ENCODE measurements around the gene IRAK2. TPM values are rescaled to one million over a fixed set of nuclear protein-coding genes. Genes with fewer than 3 reads are reported as not detected.

IRAK2 gene
- total RNA-seq, 1 experiment from 2014 or later: 0.61 TPM

- H2BK15ac ChIP-seq (ENCODE audit: low read depth, low read length): no peak overlapping the region
- no peak overlapping the region for H2AK5ac ChIP-seq (ENCODE audit: insufficient read length, low read length)
- Mint-ChIP-seq H3K27me3 (ENCODE audit: low read depth) (no peaks in the 10 kb centered on the region), H3K36me3 (ENCODE audit: insufficient read depth in 1 of 3, low read depth in 3 of 3) (peaks cover 38 to 82% (median 66%) of the 10 kb centered on the region in 3 experiments), H3K4me1 (peaks cover 9 to 12% of the 10 kb centered on the region in 2 experiments), H3K27ac (peak overlapping the region in 2 of 3 experiments; percentile 59 to 70; a peak in 2 of 7 replicates), H3K9me3 (no peaks in the 10 kb centered on the region), H3K4me3 (no peak overlapping the region)
- no peak overlapping the region for H4K8ac ChIP-seq (replicated peaks; ENCODE audit: insufficient read length, low read depth, low read length)
- H3K14ac ChIP-seq (ENCODE audit: insufficient read depth, low read length): no peak overlapping the region
- peaks cover 4% of the 10 kb centered on the region for H4K20me1 ChIP-seq (ENCODE audit: control insufficient read depth, insufficient read depth, insufficient read length)
- H3K4ac ChIP-seq (ENCODE audit: low read depth, low read length): no peak overlapping the region
- no peak overlapping the region for H2AFZ ChIP-seq (ENCODE audit: low read length)
- H2BK20ac ChIP-seq (ENCODE audit: low read depth, low read length, poor library complexity, severe bottlenecking): no peak overlapping the region
- no peak overlapping the region for H3K27ac ChIP-seq (ENCODE audit: insufficient read length, low read depth, low read length)
- H3T11ph ChIP-seq (ENCODE audit: low read length): no peak overlapping the region
- no peaks in the 10 kb centered on the region for H3K23me2 ChIP-seq (ENCODE audit: insufficient read length, low read depth, low read length, poor library complexity, severe bottlenecking)
- peaks cover 4% of the 10 kb centered on the region; the same call in 1 of the 2 replicates for H3K79me2 ChIP-seq (ENCODE audit: insufficient read depth, low read length)
- DNase-seq: no peak
- TF ChIP-seq CTCF (conservative IDR thresholded peaks at IDR 0.05): no peak
- H4K5ac ChIP-seq (ENCODE audit: insufficient read length, low read depth, low read length): no peak overlapping the region
- H3K27me3 ChIP-seq (ENCODE audit: insufficient read depth, low read length): no peaks in the 10 kb centered on the region
- peaks cover 4% of the 10 kb centered on the region for H3K79me1 ChIP-seq (ENCODE audit: insufficient read depth, low read depth, low read length, poor library complexity, severe bottlenecking)
- no peak overlapping the region for H2BK5ac ChIP-seq (ENCODE audit: insufficient read length, low read length)
- no peak overlapping the region for H4K91ac ChIP-seq (ENCODE audit: insufficient read length, low read depth, low read length)
- H3K23ac ChIP-seq (ENCODE audit: insufficient read length, low read depth, low read length): no peak overlapping the region
- H2BK12ac ChIP-seq (ENCODE audit: insufficient read length, low read depth, low read length): no peak overlapping the region
- no peak overlapping the region for H2BK120ac ChIP-seq (ENCODE audit: low read depth, low read length, poor library complexity, severe bottlenecking)
- H3K9me3 ChIP-seq (ENCODE audit: control insufficient read depth, low read depth, low read length): no peaks in the 10 kb centered on the region
- no peak overlapping the region for H3K4me2 ChIP-seq (ENCODE audit: insufficient read depth, insufficient read length, low read length)
- no peak overlapping the region for H3K9ac ChIP-seq (ENCODE audit: extremely low read depth, insufficient read length, low read length)
- no peak overlapping the region for H3K56ac ChIP-seq (ENCODE audit: insufficient read length, low read depth, low read length)
- no peaks in the 10 kb centered on the region for H3K4me1 ChIP-seq (ENCODE audit: insufficient read depth, low read length)
- WGBS (ENCODE audit: extremely low coverage, insufficient read length, low lambda C conversion rate): no CpG with 5 or more reads among the region's 7 CpGs
- H3K18ac ChIP-seq (ENCODE audit: insufficient read length, low read depth, low read length): no peak overlapping the region
Observed at GRCh38 chr3:10259036-10259435, 94.3 kb downstream of the IRAK2 start.

Data from H9 (cell line).